Osteocyte (in vitro differentiated cells): ENCODE measurements around the gene NFASC. TPM values are rescaled to one million over a fixed set of nuclear protein-coding genes. Genes with fewer than 3 reads are reported as not detected.

Experiments used
- DNase-seq: peaks from one replicate; pipeline ENCODE4 v3.0.0; 2021; ENCODE audit warnings: mixed read lengths; ENCODE audit not compliant: unreplicated experiment; ENCODE audit errors: extremely low spot score
- H3K27ac Mint-ChIP-seq: one replicate; pipeline ENCODE4 v1.8.0; 2021; ENCODE audit warnings: mild to moderate bottlenecking, mixed read lengths; ENCODE audit not compliant: unreplicated experiment
- H3K27me3 Mint-ChIP-seq: one replicate; pipeline ENCODE4 v1.8.0; 2021; ENCODE audit warnings: mixed read lengths; ENCODE audit not compliant: unreplicated experiment
- H3K36me3 Mint-ChIP-seq: one replicate; pipeline ENCODE4 v1.8.0; 2021; ENCODE audit warnings: mixed read lengths; ENCODE audit not compliant: unreplicated experiment
- H3K4me1 Mint-ChIP-seq: one replicate; pipeline ENCODE4 v1.8.0; 2021; ENCODE audit warnings: mixed read lengths; ENCODE audit not compliant: unreplicated experiment
- H3K4me3 Mint-ChIP-seq: one replicate; pipeline ENCODE4 v1.8.0; 2021; ENCODE audit warnings: mild to moderate bottlenecking, moderate library complexity, mixed read lengths; ENCODE audit not compliant: unreplicated experiment
- H3K9me3 Mint-ChIP-seq: one replicate; pipeline ENCODE4 v1.8.0; 2021; ENCODE audit warnings: mixed read lengths; ENCODE audit not compliant: unreplicated experiment
- total RNA-seq: library from RNA; stranded (reverse); gene quantifications from 2 replicates; pipeline ENCODE4 v1.2.1, GENCODE V29; 2021
- TF ChIP-seq, protein P1 (sequence below): fragments of 200-600 bp; sonication (generic); IDR thresholded peaks from 2 replicates; pipeline ENCODE4 v1.5.0; 2021; ENCODE audit warnings: antibody characterized with exemption, mild to moderate bottlenecking, moderate library complexity

Gene NFASC
- total RNA-seq, 1 donor from 2014 or later: not detected

DNA sequence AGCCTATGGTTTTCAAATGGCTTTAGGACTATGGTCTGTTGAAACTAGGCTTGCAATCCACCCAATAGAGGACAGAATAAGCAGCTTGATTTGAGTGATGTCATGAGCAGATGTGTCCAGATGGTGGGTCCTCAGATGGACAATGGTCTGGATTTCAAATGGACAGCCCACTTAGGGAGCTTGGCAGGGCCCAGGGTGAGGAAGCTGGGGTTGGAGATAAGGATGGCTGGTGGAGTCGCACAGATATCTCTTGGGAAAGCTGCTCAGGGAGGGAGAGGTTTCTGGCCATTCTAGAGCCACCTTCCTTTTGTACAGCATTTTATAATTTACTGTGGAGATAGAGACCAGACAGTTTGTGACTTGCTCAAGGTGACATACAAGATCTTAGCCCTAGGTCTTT, 55.0 kb downstream of the NFASC start:
- H3K27ac Mint-ChIP-seq: no peak overlapping the region

DNA sequence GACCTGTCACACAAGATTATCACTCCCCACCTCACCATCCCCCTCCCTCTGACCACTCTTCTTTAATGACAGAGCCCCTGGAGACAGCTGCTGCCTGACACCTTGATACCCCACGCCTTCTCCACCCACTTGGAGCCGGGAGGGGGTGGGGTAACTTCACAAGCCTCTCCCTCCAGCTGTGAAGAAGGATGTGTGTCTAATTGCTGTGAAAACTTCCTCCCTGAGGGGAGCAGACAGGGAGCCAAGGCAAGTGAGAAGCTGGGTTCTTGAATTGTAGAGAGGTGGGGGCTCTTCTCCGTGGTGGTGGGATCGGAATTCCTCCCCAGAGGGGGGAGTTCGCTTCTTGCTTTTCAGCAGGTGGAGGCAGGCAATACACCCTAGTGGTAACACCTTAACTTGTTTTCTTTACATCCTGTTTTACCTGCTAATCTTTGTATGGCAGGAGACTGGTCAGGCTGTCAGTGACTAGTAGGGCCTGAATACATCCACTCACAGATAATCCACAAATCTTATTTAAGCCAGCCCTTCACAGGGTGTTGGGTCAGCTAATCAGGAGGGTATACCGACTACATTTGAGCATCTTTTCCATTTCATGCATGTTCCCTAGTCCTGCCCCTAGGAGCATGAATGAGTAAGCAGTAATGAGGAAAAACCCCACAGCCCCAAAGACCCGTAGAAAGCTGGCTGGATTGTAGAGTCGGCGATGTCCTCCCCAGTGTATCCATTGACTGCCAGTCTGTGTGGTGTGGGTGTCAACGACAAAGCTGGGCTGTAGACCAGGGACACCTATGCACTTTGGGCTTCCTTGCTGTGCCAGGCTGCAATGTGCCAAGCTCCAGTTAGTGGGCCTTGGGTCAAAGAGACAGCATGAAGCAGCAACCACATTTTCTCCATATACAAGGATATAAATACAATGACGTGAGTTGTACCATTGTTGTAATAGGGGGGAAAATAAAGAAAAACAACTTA, 57.3 kb downstream of the NFASC start:
- DNase-seq: peak; percentile 60
- Mint-ChIP-seq H3K27me3 (peaks cover 12% of the 10 kb centered on the region), H3K9me3 (no peaks in the 10 kb centered on the region), H3K36me3 (no peaks in the 10 kb centered on the region), H3K4me3 (no peak overlapping the region), H3K4me1 (no peaks in the 10 kb centered on the region), H3K27ac (no peak overlapping the region)
- TF ChIP-seq, protein P1, sequence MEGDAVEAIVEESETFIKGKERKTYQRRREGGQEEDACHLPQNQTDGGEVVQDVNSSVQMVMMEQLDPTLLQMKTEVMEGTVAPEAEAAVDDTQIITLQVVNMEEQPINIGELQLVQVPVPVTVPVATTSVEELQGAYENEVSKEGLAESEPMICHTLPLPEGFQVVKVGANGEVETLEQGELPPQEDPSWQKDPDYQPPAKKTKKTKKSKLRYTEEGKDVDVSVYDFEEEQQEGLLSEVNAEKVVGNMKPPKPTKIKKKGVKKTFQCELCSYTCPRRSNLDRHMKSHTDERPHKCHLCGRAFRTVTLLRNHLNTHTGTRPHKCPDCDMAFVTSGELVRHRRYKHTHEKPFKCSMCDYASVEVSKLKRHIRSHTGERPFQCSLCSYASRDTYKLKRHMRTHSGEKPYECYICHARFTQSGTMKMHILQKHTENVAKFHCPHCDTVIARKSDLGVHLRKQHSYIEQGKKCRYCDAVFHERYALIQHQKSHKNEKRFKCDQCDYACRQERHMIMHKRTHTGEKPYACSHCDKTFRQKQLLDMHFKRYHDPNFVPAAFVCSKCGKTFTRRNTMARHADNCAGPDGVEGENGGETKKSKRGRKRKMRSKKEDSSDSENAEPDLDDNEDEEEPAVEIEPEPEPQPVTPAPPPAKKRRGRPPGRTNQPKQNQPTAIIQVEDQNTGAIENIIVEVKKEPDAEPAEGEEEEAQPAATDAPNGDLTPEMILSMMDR: no peak

More for the DNA sequence above, 55.0 kb downstream of the NFASC start:
- Mint-ChIP-seq H3K27me3 (peaks cover 23% of the 10 kb centered on the region), H3K4me1 (no peaks in the 10 kb centered on the region), H3K36me3 (no peaks in the 10 kb centered on the region), H3K4me3 (no peak overlapping the region), H3K9me3 (no peaks in the 10 kb centered on the region)
- TF ChIP-seq, protein P1: no peak
- DNase-seq: peak; percentile 25

DNA sequence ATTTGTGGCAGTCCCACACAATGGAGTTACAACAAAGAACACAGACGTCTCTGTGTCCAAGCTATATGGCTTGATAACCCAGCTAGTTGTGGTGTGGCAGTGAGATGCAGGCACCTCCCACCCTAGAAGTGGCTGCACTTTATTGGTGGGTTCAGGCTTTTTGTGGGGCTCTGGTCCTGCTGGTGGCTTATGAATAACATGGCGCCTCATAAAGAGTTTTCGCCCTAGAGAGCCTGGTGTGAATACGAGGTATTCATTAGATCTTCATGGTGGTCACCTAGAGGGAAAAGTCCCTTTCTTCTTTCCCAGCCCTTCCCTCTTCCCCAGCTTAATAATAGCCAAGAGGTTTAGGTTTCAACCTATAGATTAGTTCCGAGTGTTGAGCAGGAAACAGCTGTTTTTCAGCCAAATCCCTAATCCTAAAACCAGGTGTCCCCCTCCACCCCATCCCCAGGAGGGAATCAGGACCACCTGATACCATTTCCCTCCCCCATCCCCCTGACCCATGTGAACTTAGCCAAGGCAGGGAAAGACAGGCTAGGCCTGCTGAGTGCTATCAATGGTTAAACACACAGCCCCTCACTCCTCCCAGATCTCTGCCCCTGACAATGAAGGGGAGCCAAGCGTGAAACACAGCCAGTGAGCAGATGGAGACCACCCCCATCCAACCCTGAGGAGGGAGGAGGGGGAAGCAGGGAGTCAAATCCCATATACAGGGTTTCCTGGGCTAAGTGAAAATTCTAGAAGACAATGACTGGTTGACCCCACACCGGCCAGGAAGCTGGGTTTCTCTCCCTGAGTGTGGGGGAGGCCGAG, 58.2 kb downstream of the NFASC start:
- no peak overlapping the region for H3K4me3 Mint-ChIP-seq

DNA sequence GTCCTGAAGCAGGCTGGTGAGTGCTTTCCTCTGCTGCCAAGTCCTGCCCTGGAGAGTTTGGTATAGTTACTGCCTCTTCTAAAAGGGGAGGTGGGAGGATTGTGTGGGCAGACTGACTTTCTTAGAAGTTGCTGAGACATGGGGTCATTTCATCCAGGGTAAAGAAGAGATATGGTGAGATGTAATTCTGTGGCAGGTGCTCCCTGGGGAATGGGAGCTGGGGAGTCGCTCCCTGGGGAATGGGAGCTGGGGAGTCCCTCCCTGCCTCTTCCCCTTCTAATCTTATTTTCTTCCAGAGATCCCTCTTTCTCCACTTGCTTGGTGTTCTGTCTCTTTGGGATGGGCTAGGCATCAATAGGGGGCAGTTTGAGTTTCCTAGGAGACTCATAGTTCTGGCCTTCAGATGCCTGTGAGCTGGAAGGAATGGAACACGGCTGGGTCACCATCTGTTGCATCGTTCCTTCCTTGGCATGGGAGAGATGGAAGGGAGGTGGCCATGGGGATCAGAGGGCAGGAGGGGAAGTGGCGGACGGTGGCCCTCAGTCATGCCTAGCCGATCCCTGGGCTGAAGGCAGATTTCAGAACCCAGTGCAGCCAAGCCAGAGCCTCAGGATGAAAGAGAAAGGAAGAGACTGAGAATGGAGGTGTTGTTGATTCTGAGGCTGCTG, 59.0 kb downstream of the NFASC start:
- no peaks in the 10 kb centered on the region for H3K4me1 Mint-ChIP-seq
- peaks cover 6% of the 10 kb centered on the region for H3K27me3 Mint-ChIP-seq
- no peak overlapping the region for H3K4me3 Mint-ChIP-seq
- no peaks in the 10 kb centered on the region for H3K36me3 Mint-ChIP-seq
- H3K27ac Mint-ChIP-seq: no peak overlapping the region
- H3K9me3 Mint-ChIP-seq: no peaks in the 10 kb centered on the region
- DNase-seq: peak; percentile 69
- TF ChIP-seq, protein P1: no peak

More for the DNA sequence above, 58.2 kb downstream of the NFASC start:
- peaks cover 6% of the 10 kb centered on the region for H3K27me3 Mint-ChIP-seq
- TF ChIP-seq, protein P1: no peak
- no peaks in the 10 kb centered on the region for H3K36me3 Mint-ChIP-seq
- no peak overlapping the region for H3K27ac Mint-ChIP-seq
- H3K9me3 Mint-ChIP-seq: no peaks in the 10 kb centered on the region
- DNase-seq: peak; percentile 60
- H3K4me1 Mint-ChIP-seq: no peaks in the 10 kb centered on the region
